SK-N-SH treated with all-trans-retinoic acid at 6 μM for 48 hours (cell line): ENCODE results near the gene STARD6.

ENCODE experiments used
- ATAC-seq: fragments of 200-7000 bp; cut with Tn5 transposase; 3 replicates; pipeline ENCODE4 v1.9.1; 2020; ENCODE audit warnings: mild to moderate bottlenecking, moderate library complexity
- ARNTL ChIP-seq: fragments of 450-650 bp; formaldehyde crosslinking; IDR thresholded peaks from 2 replicates; pipeline ENCODE4 v1.5.0; 2020; ENCODE audit warnings: low read depth, mild to moderate bottlenecking, moderate library complexity, borderline replicate concordance
- BACH2 ChIP-seq: fragments of 250-450 bp; sonication (Bioruptor Pico); IDR thresholded peaks from 2 replicates; pipeline ENCODE4 v1.9.0; 2021; ENCODE audit warnings: mild to moderate bottlenecking, borderline replicate concordance
- CSDC2 ChIP-seq: fragments of 250-450 bp; sonication (Bioruptor Pico); IDR thresholded peaks from 2 replicates; pipeline ENCODE4 v1.5.0; 2020; ENCODE audit warnings: mild to moderate bottlenecking, moderate library complexity
- ESRRG ChIP-seq: fragments of 250-450 bp; sonication (Bioruptor Pico); IDR thresholded peaks from 2 replicates; pipeline ENCODE4 v1.6.1; 2021; ENCODE audit warnings: mild to moderate bottlenecking
- GLIS3 ChIP-seq: fragments of 250-450 bp; sonication (Bioruptor Pico); IDR thresholded peaks from 2 replicates; pipeline ENCODE4 v1.5.0; 2020; ENCODE audit warnings: mild to moderate bottlenecking, moderate library complexity
- RARB ChIP-seq: fragments of 250-450 bp; sonication (Bioruptor Pico); IDR thresholded peaks from 2 replicates; pipeline ENCODE4 v1.8.0; 2021; ENCODE audit warnings: mild to moderate bottlenecking, moderate library complexity
- SNAI2 ChIP-seq: fragments of 250-450 bp; sonication (Bioruptor Pico); IDR thresholded peaks from 2 replicates; pipeline ENCODE4 v1.5.0; 2020; ENCODE audit warnings: mild to moderate bottlenecking, moderate library complexity
- TCF4 ChIP-seq: fragments of 250-450 bp; sonication (Bioruptor Pico); IDR thresholded peaks from 2 replicates; pipeline ENCODE4 v1.8.0; 2021; ENCODE audit warnings: mild to moderate bottlenecking, moderate library complexity, borderline replicate concordance
- TOX ChIP-seq: fragments of 250-450 bp; sonication (Bioruptor Pico); IDR thresholded peaks from 2 replicates; pipeline ENCODE4 v1.8.0; 2021; ENCODE audit warnings: mild to moderate bottlenecking, moderate library complexity, borderline replicate concordance
- ZC3H10 ChIP-seq: fragments of 250-450 bp; sonication (Bioruptor Pico); IDR thresholded peaks from 2 replicates; pipeline ENCODE4 v1.5.1; 2021; ENCODE audit warnings: mild to moderate bottlenecking, moderate library complexity
- ZFP3 ChIP-seq: fragments of 250-450 bp; sonication (Bioruptor Pico); IDR thresholded peaks from 2 replicates; pipeline ENCODE4 v1.5.0; 2020; ENCODE audit warnings: mild to moderate bottlenecking, moderate library complexity
- ZFP30 ChIP-seq: fragments of 450-650 bp; formaldehyde crosslinking; IDR thresholded peaks from 2 replicates; pipeline ENCODE4 v1.5.0; 2022; ENCODE audit warnings: mild to moderate bottlenecking, moderate library complexity
- ZNF565 ChIP-seq: fragments of 450-650 bp; formaldehyde crosslinking; conservative IDR thresholded peaks from 2 replicates; pipeline ENCODE4 v1.5.0; 2020; ENCODE audit warnings: low read depth, mild to moderate bottlenecking, moderate library complexity
- ZNF8 ChIP-seq: fragments of 450-650 bp; formaldehyde crosslinking; IDR thresholded peaks from 2 replicates; pipeline ENCODE4 v1.5.0; 2020; ENCODE audit warnings: mild to moderate bottlenecking, moderate library complexity
- TF ChIP-seq, protein P1 (sequence below): fragments of 250-450 bp; sonication (Bioruptor Pico); IDR thresholded peaks from 2 replicates; pipeline ENCODE4 v1.8.0; 2021; ENCODE audit warnings: low read depth, mild to moderate bottlenecking, moderate library complexity, borderline replicate concordance
- TF ChIP-seq, protein P2 (sequence below): fragments of 250-450 bp; sonication (Bioruptor Pico); IDR thresholded peaks from 2 replicates; pipeline ENCODE4 v1.5.1; 2020; ENCODE audit warnings: low read depth, mild to moderate bottlenecking, moderate library complexity
- TF ChIP-seq, protein P3 (sequence below): fragments of 250-450 bp; sonication (Bioruptor Pico); IDR thresholded peaks from 2 replicates; pipeline ENCODE4 v1.8.0; 2020; ENCODE audit warnings: mild to moderate bottlenecking, moderate library complexity, borderline replicate concordance
- TF ChIP-seq, protein P4 (sequence below): fragments of 250-450 bp; sonication (Bioruptor Pico); IDR thresholded peaks from 2 replicates; pipeline ENCODE4 v1.5.1; 2021; ENCODE audit warnings: mild to moderate bottlenecking, moderate library complexity

STARD6 gene

DNA sequence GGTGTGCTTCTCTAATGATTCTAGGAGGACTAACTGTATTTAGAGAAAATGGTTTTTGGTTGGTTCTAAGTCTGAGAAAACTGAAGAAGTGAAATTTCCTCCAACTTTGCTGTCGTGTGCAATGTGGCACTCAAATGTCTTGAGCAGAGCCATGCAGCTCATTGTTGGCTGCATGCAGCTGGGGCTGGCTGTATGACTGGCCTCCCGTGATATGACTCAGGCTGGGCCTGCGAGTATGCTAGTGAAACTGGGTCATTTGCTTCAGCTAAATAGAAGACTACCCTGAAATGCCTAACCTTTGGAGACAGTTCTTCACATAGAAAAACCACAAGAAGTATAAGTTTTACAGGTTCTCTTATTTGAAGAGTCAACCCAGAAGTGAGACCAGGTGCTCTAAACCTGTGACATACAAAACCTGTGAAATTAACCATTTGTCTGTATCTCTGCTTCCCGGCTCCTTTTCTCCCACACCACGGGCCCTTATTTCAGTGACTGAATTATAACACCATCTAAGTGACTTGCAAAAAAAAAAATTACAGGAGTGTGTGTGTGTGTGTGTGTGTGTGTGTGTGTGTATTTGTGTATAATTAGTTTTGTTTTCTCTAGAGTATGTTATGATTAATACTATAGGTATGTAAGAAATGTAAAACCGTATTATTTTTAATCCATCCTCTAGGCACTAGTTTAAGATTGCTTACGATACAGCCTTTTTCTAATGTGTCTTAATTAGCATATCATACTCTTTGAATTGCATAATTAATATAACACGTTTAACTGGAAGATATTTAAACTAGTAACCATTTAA, 72.5 kb downstream of the STARD6 start:
- TF ChIP-seq BACH2 (CRISPR knock-in tag) (no peak), CSDC2 (CRISPR knock-in tag) (no peak), ZC3H10 (CRISPR knock-in tag) (no peak)
- ATAC-seq: peak; percentile 93

DNA sequence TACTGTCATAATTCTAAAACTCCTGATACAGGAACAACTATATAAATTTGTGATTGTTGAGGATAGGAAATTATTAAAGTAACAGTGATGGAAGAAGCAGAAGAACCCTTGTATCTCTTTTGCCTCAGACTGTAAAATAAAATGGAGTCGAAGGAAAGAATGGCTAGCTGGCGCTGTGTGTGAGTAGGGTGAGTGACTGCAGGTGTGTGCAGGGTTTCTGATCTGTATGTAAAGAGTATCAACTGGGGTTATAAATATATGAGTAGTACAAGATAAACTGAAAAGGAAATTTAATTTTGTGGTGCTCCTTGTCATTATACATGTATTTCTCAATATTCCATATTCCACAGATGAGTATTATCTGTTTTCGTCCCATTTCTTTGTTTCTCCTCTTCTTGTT, 73.1 kb downstream of the STARD6 start:
- TF ChIP-seq ESRRG (CRISPR knock-in tag): no peak
- no peak for TF ChIP-seq GLIS3
- no peak for TF ChIP-seq ZNF8 (CRISPR knock-in tag)
- TF ChIP-seq, protein P1, sequence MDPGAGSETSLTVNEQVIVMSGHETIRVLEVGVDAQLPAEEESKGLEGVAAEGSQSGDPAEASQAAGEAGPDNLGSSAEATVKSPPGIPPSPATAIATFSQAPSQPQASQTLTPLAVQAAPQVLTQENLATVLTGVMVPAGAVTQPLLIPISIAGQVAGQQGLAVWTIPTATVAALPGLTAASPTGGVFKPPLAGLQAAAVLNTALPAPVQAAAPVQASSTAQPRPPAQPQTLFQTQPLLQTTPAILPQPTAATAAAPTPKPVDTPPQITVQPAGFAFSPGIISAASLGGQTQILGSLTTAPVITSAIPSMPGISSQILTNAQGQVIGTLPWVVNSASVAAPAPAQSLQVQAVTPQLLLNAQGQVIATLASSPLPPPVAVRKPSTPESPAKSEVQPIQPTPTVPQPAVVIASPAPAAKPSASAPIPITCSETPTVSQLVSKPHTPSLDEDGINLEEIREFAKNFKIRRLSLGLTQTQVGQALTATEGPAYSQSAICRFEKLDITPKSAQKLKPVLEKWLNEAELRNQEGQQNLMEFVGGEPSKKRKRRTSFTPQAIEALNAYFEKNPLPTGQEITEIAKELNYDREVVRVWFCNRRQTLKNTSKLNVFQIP (CRISPR knock-in tag): no peak
- TF ChIP-seq SNAI2 (CRISPR knock-in tag): no peak
- no peak for TF ChIP-seq ARNTL (CRISPR knock-in tag)
- no peak for TF ChIP-seq ZFP3 (CRISPR knock-in tag)
- no peak for TF ChIP-seq ZFP30 (CRISPR knock-in tag)
- TF ChIP-seq TOX (CRISPR knock-in tag): no peak
- TF ChIP-seq, protein P2, sequence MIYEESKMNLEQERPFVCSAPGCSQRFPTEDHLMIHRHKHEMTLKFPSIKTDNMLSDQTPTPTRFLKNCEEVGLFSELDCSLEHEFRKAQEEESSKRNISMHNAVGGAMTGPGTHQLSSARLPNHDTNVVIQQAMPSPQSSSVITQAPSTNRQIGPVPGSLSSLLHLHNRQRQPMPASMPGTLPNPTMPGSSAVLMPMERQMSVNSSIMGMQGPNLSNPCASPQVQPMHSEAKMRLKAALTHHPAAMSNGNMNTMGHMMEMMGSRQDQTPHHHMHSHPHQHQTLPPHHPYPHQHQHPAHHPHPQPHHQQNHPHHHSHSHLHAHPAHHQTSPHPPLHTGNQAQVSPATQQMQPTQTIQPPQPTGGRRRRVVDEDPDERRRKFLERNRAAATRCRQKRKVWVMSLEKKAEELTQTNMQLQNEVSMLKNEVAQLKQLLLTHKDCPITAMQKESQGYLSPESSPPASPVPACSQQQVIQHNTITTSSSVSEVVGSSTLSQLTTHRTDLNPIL (CRISPR knock-in tag): no peak
- TF ChIP-seq ZC3H10 (CRISPR knock-in tag): no peak
- no peak for TF ChIP-seq TCF4 (CRISPR knock-in tag)
- no peak for ATAC-seq

DNA sequence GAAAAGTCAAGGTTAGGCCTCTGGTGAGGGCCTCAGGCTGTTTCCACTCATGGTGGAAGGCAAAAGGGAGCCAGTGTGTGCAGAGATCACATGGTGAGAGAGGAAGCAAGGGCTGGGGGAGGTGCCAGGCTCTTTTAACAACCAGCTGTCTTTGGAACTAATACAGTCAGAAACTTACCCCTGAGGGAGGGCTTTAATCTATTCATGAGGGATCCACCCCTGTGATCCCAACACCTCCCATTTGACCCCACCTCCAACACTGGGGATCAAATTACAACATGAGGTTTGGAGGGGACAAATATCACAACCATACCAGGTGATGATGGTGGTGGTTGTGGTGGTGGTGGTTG, 77.5 kb downstream of the STARD6 start:
- TF ChIP-seq, protein P3, sequence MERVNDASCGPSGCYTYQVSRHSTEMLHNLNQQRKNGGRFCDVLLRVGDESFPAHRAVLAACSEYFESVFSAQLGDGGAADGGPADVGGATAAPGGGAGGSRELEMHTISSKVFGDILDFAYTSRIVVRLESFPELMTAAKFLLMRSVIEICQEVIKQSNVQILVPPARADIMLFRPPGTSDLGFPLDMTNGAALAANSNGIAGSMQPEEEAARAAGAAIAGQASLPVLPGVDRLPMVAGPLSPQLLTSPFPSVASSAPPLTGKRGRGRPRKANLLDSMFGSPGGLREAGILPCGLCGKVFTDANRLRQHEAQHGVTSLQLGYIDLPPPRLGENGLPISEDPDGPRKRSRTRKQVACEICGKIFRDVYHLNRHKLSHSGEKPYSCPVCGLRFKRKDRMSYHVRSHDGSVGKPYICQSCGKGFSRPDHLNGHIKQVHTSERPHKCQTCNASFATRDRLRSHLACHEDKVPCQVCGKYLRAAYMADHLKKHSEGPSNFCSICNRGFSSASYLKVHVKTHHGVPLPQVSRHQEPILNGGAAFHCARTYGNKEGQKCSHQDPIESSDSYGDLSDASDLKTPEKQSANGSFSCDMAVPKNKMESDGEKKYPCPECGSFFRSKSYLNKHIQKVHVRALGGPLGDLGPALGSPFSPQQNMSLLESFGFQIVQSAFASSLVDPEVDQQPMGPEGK (CRISPR knock-in tag): no peak
- TF ChIP-seq TOX (CRISPR knock-in tag): no peak
- no peak for TF ChIP-seq ZFP3 (CRISPR knock-in tag)
- TF ChIP-seq ESRRG (CRISPR knock-in tag): no peak
- TF ChIP-seq BACH2 (CRISPR knock-in tag): no peak
- no peak for TF ChIP-seq TCF4 (CRISPR knock-in tag)
- TF ChIP-seq ZC3H10 (CRISPR knock-in tag): no peak
- TF ChIP-seq CSDC2 (CRISPR knock-in tag): no peak
- TF ChIP-seq ZNF8 (CRISPR knock-in tag): no peak
- TF ChIP-seq, protein P2 (CRISPR knock-in tag): no peak
- no peak for TF ChIP-seq GLIS3
- no peak for TF ChIP-seq ZFP30 (CRISPR knock-in tag)
- TF ChIP-seq, protein P4, sequence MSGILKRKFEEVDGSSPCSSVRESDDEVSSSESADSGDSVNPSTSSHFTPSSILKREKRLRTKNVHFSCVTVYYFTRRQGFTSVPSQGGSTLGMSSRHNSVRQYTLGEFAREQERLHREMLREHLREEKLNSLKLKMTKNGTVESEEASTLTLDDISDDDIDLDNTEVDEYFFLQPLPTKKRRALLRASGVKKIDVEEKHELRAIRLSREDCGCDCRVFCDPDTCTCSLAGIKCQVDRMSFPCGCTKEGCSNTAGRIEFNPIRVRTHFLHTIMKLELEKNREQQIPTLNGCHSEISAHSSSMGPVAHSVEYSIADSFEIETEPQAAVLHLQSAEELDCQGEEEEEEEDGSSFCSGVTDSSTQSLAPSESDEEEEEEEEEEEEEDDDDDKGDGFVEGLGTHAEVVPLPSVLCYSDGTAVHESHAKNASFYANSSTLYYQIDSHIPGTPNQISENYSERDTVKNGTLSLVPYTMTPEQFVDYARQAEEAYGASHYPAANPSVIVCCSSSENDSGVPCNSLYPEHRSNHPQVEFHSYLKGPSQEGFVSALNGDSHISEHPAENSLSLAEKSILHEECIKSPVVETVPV (CRISPR knock-in tag): no peak
- ATAC-seq: no peak

DNA sequence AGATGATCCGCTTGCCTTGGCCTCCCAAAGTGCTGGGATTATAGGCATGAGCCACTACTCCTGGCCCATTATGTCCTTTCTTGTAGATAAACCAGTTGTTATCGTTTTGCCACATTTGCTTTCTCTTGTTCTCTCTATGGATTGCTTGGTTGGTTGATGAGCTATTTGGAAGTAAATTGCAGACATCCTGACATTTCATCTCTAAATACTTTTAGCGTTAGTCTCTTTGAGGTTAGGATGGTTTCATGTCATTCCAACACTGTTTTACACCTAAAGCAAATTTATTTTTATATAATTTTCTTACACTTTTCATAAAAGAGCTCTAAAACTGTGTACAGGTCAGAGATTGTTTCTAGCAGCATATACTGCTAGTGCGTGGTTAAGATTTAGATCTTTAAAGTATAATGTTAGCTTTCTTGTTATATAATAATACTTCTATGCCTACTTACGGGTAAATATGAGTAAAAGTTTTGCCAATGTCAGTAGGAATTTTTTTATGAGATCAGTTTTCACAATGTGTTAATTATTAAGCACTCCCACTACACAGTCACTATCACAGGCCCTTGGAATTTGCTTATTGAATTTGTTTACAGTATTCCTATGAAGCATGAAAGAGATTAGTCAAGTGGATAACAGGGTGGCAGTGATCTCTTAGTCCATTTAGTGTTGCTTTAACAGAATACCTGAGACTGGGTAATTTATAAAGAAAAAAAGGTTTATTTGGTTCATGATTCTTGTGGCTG, 78.0 kb downstream of the STARD6 start:
- TF ChIP-seq BACH2 (CRISPR knock-in tag): no peak
- no peak for TF ChIP-seq CSDC2 (CRISPR knock-in tag)
- no peak for TF ChIP-seq ESRRG (CRISPR knock-in tag)
- TF ChIP-seq ZNF565 (CRISPR knock-in tag): no peak
- TF ChIP-seq, protein P1 (CRISPR knock-in tag): no peak
- TF ChIP-seq RARB (CRISPR knock-in tag): no peak
- no peak for TF ChIP-seq ARNTL (CRISPR knock-in tag)
- no peak for ATAC-seq
